Nephron (organoid): Measurements from ENCODE around the gene AGPAT3.
A peak's percentile ranks its signal among the peaks of the same experiment; 100 is the strongest.

Experiments
- H3K27ac Mint-ChIP-seq, 3 experiments: 2 replicates each; pipeline ENCODE4 v1.8.0; 2020; ENCODE audit warnings: mixed read lengths in 3 of 3, mild to moderate bottlenecking in 2 of 3, moderate library complexity in 1 of 3
- H3K27me3 Mint-ChIP-seq: 2 replicates; pipeline ENCODE4 v1.8.0; 2021; ENCODE audit warnings: low read depth, mild to moderate bottlenecking, moderate library complexity, mixed read lengths
- H3K36me3 Mint-ChIP-seq: 2 replicates; pipeline ENCODE4 v1.8.0; 2020; ENCODE audit warnings: low read depth, mixed read lengths
- H3K4me1 Mint-ChIP-seq: 2 replicates; pipeline ENCODE4 v1.8.0; 2020; ENCODE audit warnings: mixed read lengths
- H3K4me3 Mint-ChIP-seq, 3 experiments: 2 replicates each; pipeline ENCODE4 v1.8.0; 2020; ENCODE audit warnings: mild to moderate bottlenecking in 3 of 3, mixed read lengths in 3 of 3, moderate library complexity in 2 of 3
- H3K9me3 Mint-ChIP-seq: 2 replicates; pipeline ENCODE4 v1.8.0; 2020; ENCODE audit warnings: mixed read lengths
- TF ChIP-seq, protein P1 (sequence below), 3 experiments: fragments of 200-600 bp; sonication (generic); IDR thresholded peaks; one replicate each; pipeline ENCODE4 v1.5.0; 2021; ENCODE audit warnings: antibody characterized with exemption in 3 of 3; ENCODE audit not compliant: unreplicated experiment in 3 of 3

Gene AGPAT3

GRCh38 chr21:43864962-43865539 is at the start of gene AGPAT3:
TSS of gene AGPAT3 (plus strand) at chr21:43865223. CDS start at chr21:43959682, 94,459 bp downstream.
- Mint-ChIP-seq H3K9me3 (no peaks in the 10 kb centered on the region), H3K4me3 (peak within 1 kb of the TSS; percentile 83 to 92 (median 91)), H3K27ac (peak within 1 kb of the TSS; percentile 55 to 97 (median 95)), H3K36me3 (peaks cover 26% of the 10 kb centered on the region), H3K27me3 (peaks cover 4% of the 10 kb centered on the region), H3K4me1 (peaks cover 41% of the 10 kb centered on the region)
- TF ChIP-seq, protein P1, sequence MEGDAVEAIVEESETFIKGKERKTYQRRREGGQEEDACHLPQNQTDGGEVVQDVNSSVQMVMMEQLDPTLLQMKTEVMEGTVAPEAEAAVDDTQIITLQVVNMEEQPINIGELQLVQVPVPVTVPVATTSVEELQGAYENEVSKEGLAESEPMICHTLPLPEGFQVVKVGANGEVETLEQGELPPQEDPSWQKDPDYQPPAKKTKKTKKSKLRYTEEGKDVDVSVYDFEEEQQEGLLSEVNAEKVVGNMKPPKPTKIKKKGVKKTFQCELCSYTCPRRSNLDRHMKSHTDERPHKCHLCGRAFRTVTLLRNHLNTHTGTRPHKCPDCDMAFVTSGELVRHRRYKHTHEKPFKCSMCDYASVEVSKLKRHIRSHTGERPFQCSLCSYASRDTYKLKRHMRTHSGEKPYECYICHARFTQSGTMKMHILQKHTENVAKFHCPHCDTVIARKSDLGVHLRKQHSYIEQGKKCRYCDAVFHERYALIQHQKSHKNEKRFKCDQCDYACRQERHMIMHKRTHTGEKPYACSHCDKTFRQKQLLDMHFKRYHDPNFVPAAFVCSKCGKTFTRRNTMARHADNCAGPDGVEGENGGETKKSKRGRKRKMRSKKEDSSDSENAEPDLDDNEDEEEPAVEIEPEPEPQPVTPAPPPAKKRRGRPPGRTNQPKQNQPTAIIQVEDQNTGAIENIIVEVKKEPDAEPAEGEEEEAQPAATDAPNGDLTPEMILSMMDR (IDR thresholded peaks at IDR 0.05; ENCODE audit: unreplicated experiment in 3 of 3) = no peak

- TF ChIP-seq, protein P1 (IDR thresholded peaks at IDR 0.05; ENCODE audit: unreplicated experiment in 3 of 3) = no peak
- Mint-ChIP-seq H3K27ac (no peak overlapping the region), H3K9me3 (peaks cover 8% of the 10 kb centered on the region), H3K4me1 (peaks cover 4% of the 10 kb centered on the region), H3K36me3 (peaks cover 4% of the 10 kb centered on the region), H3K27me3 (no peaks in the 10 kb centered on the region), H3K4me3 (no peak overlapping the region)
Measured at GRCh38 chr21:43815991-43816390, 49.0 kb upstream of the AGPAT3 start.

GRCh38 chr21:43816611-43817071 is 48.4 kb upstream of the AGPAT3 start:
- peaks cover 4% of the 10 kb centered on the region for H3K4me1 Mint-ChIP-seq
- TF ChIP-seq, protein P1 (IDR thresholded peaks at IDR 0.05; ENCODE audit: unreplicated experiment in 3 of 3) = no peak
- peaks cover 8% of the 10 kb centered on the region for H3K9me3 Mint-ChIP-seq
- no peaks in the 10 kb centered on the region for H3K27me3 Mint-ChIP-seq
- peaks cover 4% of the 10 kb centered on the region for H3K36me3 Mint-ChIP-seq
- no peak overlapping the region for H3K27ac Mint-ChIP-seq
- no peak overlapping the region for H3K4me3 Mint-ChIP-seq

GRCh38 chr21:43817157-43818086 is 47.6 kb upstream of the AGPAT3 start:
- H3K27ac Mint-ChIP-seq = no peak overlapping the region
- TF ChIP-seq, protein P1 (IDR thresholded peaks at IDR 0.05; ENCODE audit: unreplicated experiment in 3 of 3) = no peak
- H3K4me3 Mint-ChIP-seq = no peak overlapping the region
- peaks cover 4% of the 10 kb centered on the region for H3K36me3 Mint-ChIP-seq
- H3K27me3 Mint-ChIP-seq = no peaks in the 10 kb centered on the region
- H3K9me3 Mint-ChIP-seq = peaks cover 8% of the 10 kb centered on the region
- peaks cover 3% of the 10 kb centered on the region for H3K4me1 Mint-ChIP-seq

- Mint-ChIP-seq H3K36me3 (peaks cover 4% of the 10 kb centered on the region), H3K4me3 (no peak overlapping the region), H3K4me1 (no peaks in the 10 kb centered on the region)
Measured at GRCh38 chr21:43818685-43819084, 46.3 kb upstream of the AGPAT3 start.

More at GRCh38 chr21:43818685-43819084, 46.3 kb upstream of the AGPAT3 start:
- Mint-ChIP-seq H3K27ac (no peak overlapping the region), H3K27me3 (no peaks in the 10 kb centered on the region), H3K9me3 (peaks cover 8% of the 10 kb centered on the region)
- TF ChIP-seq, protein P1 (IDR thresholded peaks at IDR 0.05; ENCODE audit: unreplicated experiment in 3 of 3) = no peak
